MCF 10A (cell line): ENCODE data around the gene WDR48. TPM values are rescaled to one million over a fixed set of nuclear protein-coding genes. Genes with fewer than 3 reads are reported as not detected.

Experiments
- BruUV-seq: library from RNA; stranded (reverse); fragments of 400-500 nt; replicated peaks from 2 replicates; lab custom pipeline; 2021; lab: Mats Ljungman, UMichigan
- CTCF ChIA-PET: fragments of 300-600 bp; sonication (Branson Sonifier 250); formaldehyde crosslinking; extraction: SDS; loops from one replicate; lab custom pipeline; 2021; ENCODE audit warnings: antibody characterized with exemption, inconsistent platforms; lab: Yijun Ruan, JAX
- POLR2A ChIA-PET: fragments of 300-600, 350-650 bp; sonication (Branson Sonifier 250); formaldehyde crosslinking; extraction: SDS; loops from one replicate; lab custom pipeline; 2020; ENCODE audit warnings: antibody characterized with exemption, inconsistent platforms; lab: Yijun Ruan, JAX
- DNase-seq: peaks from one replicate; pipeline ENCODE4 v3.0.0-alpha.2; 2018; ENCODE audit not compliant: unreplicated experiment
- H3K27ac Mint-ChIP-seq: one replicate; pipeline ENCODE4 v1.8.0; 2022; ENCODE audit warnings: mild to moderate bottlenecking, low read depth, mixed read lengths; ENCODE audit not compliant: unreplicated experiment
- H3K27me3 Mint-ChIP-seq: one replicate; pipeline ENCODE4 v1.8.0; 2022; ENCODE audit warnings: mixed read lengths; ENCODE audit not compliant: insufficient read depth, unreplicated experiment
- H3K36me3 Mint-ChIP-seq: one replicate; pipeline ENCODE4 v1.8.0; 2022; ENCODE audit warnings: mild to moderate bottlenecking, moderate library complexity, mixed read lengths; ENCODE audit not compliant: insufficient read depth, unreplicated experiment
- H3K4me1 Mint-ChIP-seq: one replicate; pipeline ENCODE4 v1.8.0; 2022; ENCODE audit warnings: mixed read lengths; ENCODE audit not compliant: insufficient read depth, unreplicated experiment
- H3K4me3 Mint-ChIP-seq: one replicate; pipeline ENCODE4 v1.8.0; 2022; ENCODE audit warnings: mild to moderate bottlenecking, moderate library complexity, mixed read lengths; ENCODE audit not compliant: unreplicated experiment
- H3K9me3 Mint-ChIP-seq: one replicate; pipeline ENCODE4 v1.8.0; 2022; ENCODE audit warnings: mixed read lengths; ENCODE audit not compliant: unreplicated experiment
- CTCF ChIP-seq: fragments of 200-600 bp; IDR thresholded peaks from one replicate; pipeline ENCODE4 v1.8.0; 2022; ENCODE audit warnings: antibody characterized with exemption, mild to moderate bottlenecking; ENCODE audit not compliant: unreplicated experiment
- intact Hi-C: fragments of 100-400 bp; cut with micrococcal nuclease; formaldehyde crosslinking; loops from 2 replicates; pipeline ENCODE4 v1.14.1; 2022
- total RNA-seq: library from RNA; stranded (reverse); gene quantifications from 2 replicates; pipeline ENCODE4 v1.2.3, GENCODE V29; 2022

Gene WDR48
- total RNA-seq, 1 experiment from 2014 or later = 26.0 TPM

GRCh38 chr3:39112535-39112934 is 60.7 kb downstream of the WDR48 start:
- intact Hi-C loops = no loop called here
- Mint-ChIP-seq H3K9me3 (no peaks in the 10 kb centered on the region), H3K36me3 (no peaks in the 10 kb centered on the region), H3K27me3 (no peaks in the 10 kb centered on the region), H3K4me3 (no peak overlapping the region), H3K27ac (no peak overlapping the region), H3K4me1 (peaks cover 8% of the 10 kb centered on the region)
- CTCF ChIA-PET = interaction anchor here (0.6 to 0.7 kb wide), 2 partner anchors 174 to 312 kb away, joined by 3 to 4 read pairs; no protein-coding TSS in a partner anchor
- no peak for TF ChIP-seq CTCF
- no TSS peak for BruUV-seq
- no peak for DNase-seq
- POLR2A ChIA-PET = no interaction called here

GRCh38 chr3:39113291-39113690 is 61.5 kb downstream of the WDR48 start:
- no peak for TF ChIP-seq CTCF
- ChIA-PET POLR2A (interaction anchor here (0.7 kb wide), 1 partner anchor 237 kb away, joined by 3 read pairs; no protein-coding TSS in a partner anchor), CTCF (interaction anchor here (0.7 to 1.0 kb wide), 2 partner anchors 149 to 311 kb away, joined by 3 to 4 read pairs; no protein-coding TSS in a partner anchor)
- intact Hi-C loops = no loop called here
- H3K27me3 Mint-ChIP-seq = no peaks in the 10 kb centered on the region
- BruUV-seq = no TSS peak
- no peaks in the 10 kb centered on the region for H3K9me3 Mint-ChIP-seq
- no peak for DNase-seq
- peaks cover 2% of the 10 kb centered on the region for H3K4me1 Mint-ChIP-seq
- H3K36me3 Mint-ChIP-seq = no peaks in the 10 kb centered on the region
- no peak overlapping the region for H3K27ac Mint-ChIP-seq
- no peak overlapping the region for H3K4me3 Mint-ChIP-seq

- no peak for DNase-seq
- ChIA-PET CTCF (interaction anchor here (0.7 kb wide), 1 partner anchor 203 kb away, joined by 3 read pairs; no protein-coding TSS in a partner anchor), POLR2A (no interaction called here)
- no peaks in the 10 kb centered on the region for H3K9me3 Mint-ChIP-seq
- no TSS peak for BruUV-seq
- no peak overlapping the region for H3K4me3 Mint-ChIP-seq
- intact Hi-C loops = no loop called here
- TF ChIP-seq CTCF = no peak
- no peak overlapping the region for H3K27ac Mint-ChIP-seq
- no peaks in the 10 kb centered on the region for H3K36me3 Mint-ChIP-seq
- no peaks in the 10 kb centered on the region for H3K27me3 Mint-ChIP-seq
- no peaks in the 10 kb centered on the region for H3K4me1 Mint-ChIP-seq
These were observed 62.6 kb downstream of the WDR48 start for GRCh38 chr3:39114456-39114855.

GRCh38 chr3:39115870-39116269 is 64.1 kb downstream of the WDR48 start:
- ChIA-PET CTCF (interaction anchor here (0.6 to 1.5 kb wide), 5 partner anchors 10 to 172 kb away, joined by 3 to 7 read pairs (median 4); no protein-coding TSS in a partner anchor), POLR2A (interaction anchor here (0.7 to 1.3 kb wide), 2 partner anchors 8 to 10 kb away, joined by 5 read pairs; partner anchors contain the start of genes GORASP1 and TTC21A)
- DNase-seq = no peak
- no TSS peak for BruUV-seq
- H3K27me3 Mint-ChIP-seq = no peaks in the 10 kb centered on the region
- TF ChIP-seq CTCF = no peak
- no peaks in the 10 kb centered on the region for H3K9me3 Mint-ChIP-seq
- intact Hi-C loops = no loop called here
- no peak overlapping the region for H3K4me3 Mint-ChIP-seq
- H3K4me1 Mint-ChIP-seq = no peaks in the 10 kb centered on the region
- H3K36me3 Mint-ChIP-seq = no peaks in the 10 kb centered on the region
- no peak overlapping the region for H3K27ac Mint-ChIP-seq
